GM12873 (cell line): ENCODE data around the gene PTPRM.

Experiments used
- CTCF ChIP-seq: IDR thresholded peaks from 2 replicates; pipeline ENCODE4 v1.5.1; 2012; ENCODE audit warnings: low read depth, mild to moderate bottlenecking, moderate library complexity, low read length, control low read depth; ENCODE audit not compliant: insufficient read depth; ENCODE audit errors: missing control alignments

The PTPRM gene

GRCh38 chr18:7684357-7684756 lies 117.2 kb downstream of the PTPRM start:
- TF ChIP-seq CTCF: no peak

DNA sequence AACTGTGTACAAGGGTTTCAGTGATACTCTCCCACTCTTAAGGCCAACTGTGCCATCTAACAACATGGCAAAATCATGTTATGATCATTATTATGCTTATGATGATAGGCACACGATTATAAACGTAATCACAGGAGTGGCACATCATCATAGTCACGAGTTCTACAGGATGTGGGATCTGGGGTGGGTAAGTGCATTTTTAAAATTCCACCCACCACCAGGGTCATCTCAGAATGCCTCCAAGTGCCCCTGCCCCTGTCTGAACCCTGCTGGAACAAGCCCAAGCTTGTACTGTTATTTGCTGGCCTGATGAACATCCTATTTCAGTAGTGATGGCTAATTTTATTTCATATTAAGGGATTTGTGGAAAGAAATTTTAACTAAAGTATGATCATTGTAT lies 117.8 kb downstream of the PTPRM start:
- no peak for TF ChIP-seq CTCF

DNA sequence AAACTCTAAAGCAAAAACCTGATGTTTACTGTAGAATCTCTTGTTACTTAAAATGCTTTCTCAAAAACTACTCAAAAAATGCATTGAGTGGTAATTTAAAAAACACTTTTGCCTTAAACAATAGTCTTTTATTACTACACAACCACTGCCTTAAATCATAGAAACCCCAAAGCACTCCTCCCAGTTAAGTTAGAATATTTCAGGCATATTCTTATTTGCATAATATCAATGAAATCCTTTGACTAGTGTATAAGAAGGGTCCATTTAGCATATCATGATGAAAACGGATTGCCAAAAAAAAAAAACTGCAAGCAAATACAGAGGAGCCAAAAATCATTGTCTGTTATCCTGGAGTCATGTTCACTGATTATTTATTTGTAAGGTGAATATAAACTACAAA lies 119.2 kb downstream of the PTPRM start:
- TF ChIP-seq CTCF: no peak

DNA sequence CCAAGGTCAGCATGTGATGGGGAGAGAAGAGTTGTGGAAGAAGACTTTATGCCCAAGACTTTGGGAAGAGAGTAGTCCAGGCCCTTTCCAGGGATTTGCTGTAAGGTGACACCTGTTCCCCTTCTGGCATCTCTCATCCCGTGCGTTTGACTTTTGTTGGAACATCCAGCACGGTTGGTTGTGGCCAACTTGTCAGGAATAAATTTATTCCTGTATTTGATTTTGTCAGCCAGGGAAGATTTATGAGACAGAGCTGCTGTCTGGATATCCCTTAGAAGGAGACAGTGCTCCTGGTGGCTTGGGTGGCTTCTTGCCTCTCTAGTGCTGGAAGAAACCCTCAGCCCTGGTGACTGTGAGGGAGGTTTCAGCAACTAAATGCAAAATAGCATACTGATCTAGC lies 121.5 kb downstream of the PTPRM start:
- no peak for TF ChIP-seq CTCF

DNA sequence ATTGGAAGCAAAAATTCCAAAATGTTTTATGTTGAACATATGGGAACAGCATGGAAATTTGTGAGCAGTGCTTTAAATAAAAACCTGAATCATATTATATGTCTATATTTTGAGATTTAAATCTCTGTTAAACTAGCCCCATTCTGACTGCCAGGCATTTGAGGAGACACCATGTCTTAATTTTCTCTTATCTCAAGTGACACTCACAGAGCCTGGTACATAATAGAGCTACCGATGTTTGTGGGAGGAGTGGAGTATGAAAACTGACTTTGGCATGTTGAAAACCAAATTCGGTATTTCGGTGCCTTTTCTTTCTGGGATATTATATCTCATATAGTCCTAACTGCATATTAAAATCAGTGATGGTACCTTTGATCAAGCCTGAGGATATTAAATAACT lies 124.1 kb downstream of the PTPRM start:
- no peak for TF ChIP-seq CTCF

DNA sequence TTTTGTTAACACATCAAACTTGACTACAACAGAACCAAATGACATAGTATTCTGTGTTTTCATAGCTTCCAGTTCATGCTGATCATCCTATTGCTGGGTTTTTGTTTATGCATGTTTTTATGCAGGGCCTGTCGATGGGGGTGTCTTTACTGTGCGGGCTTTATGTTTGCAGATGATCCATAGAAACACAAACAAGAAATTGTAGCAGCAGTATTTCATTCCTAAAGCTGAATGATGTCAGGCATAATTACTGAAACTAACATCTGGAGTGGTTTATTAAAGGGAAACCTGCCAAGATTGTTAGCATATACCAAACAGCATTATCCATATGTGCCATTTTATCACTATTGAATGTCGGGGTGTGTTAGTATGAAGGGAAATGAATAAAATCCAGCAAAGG lies 129.7 kb downstream of the PTPRM start:
- no peak for TF ChIP-seq CTCF

DNA sequence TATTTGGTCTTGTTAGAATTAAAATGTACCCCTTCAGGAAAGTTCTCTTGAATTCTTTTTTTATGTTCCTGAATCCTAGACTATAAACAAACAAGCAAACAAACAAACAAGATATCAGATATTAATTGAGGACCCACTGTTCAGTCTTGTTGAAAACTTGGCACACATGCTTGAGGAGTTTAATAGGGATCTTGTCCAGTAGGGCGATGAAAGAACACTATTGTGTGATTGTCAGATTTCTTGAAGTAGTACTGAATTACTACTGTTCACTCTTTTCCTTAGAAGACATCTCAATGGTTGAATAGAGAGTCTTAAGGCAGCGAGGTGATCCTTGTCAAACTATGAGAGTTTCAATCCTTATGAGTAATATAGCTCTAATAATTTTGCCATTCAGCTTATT lies 130.2 kb downstream of the PTPRM start:
- TF ChIP-seq CTCF: no peak

- TF ChIP-seq CTCF: no peak
Measured at GRCh38 chr18:7711495-7711894, 144.4 kb downstream of the PTPRM start.
